ENCODE results near the gene ZGLP1. TPM values are rescaled to one million over a fixed set of nuclear protein-coding genes. Genes with fewer than 3 reads are reported as not detected.

The ZGLP1 gene
- total and polyA plus RNA-seq, 2 of the 13 experiments (the other 11 are each of a cell fraction or from before 2014, with no cell fraction given), result 2.4 to 3.0 TPM

DNA sequence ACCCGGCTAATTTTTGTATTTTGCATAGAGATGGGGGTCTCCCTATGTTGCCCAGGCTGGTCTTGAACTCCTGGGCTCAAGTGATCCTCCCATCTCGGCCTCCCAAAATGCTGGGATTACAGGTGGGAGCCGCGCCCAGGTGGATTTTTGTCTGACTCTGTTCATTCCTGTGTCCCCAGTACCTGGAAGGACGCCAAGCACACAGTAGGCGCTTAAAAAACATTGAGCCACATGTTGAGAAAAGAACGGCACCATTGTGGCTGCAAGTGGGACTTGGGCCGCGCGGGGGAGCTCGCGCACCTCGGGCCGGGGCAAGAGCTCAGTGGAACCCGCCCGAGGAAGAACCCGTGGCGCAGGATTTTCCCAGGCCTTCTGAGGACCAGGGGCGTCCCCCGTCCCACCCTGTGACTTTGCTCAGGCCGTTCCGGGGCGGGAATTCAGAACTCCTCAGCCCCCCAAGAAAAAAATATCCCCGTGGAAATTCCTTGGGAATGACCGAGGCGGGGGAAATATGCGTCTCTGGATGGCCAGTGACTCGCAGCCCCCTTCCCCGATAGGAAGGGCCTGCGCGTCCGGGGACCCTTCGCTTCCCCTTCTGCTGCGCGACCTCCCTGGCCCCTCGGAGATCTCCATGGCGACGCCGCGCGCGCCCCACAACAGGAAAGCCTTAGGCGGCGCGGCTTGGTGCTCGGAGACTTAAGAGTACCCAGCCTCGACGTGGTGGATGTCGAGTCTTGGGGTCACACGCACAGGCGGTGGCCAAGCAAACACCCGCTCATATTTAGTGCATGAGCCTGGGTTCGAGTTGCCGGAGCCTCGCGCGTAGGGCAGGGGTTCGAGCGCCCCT, 40.1 kb downstream of the ZGLP1 start (continued):
- TF ChIP-seq ZNF362 (CRISPR knock-in tag; IDR thresholded peaks at IDR 0.05; ENCODE audit: borderline replicate concordance), result peak; percentile 65; the same call in 1 of the 2 replicates
- TF ChIP-seq ZNF230 (CRISPR knock-in tag; IDR thresholded peaks at IDR 0.05), result no peak
- no peak for TF ChIP-seq HOXD1 (CRISPR knock-in tag; IDR thresholded peaks at IDR 0.05)
- no peak for TF ChIP-seq TBL1XR1 (IDR thresholded peaks at IDR 0.05; ENCODE audit: borderline replicate concordance, low read length, partially characterized antibody)
- TF ChIP-seq GATAD1 (CRISPR knock-in tag; IDR thresholded peaks at IDR 0.05), result 0 out of 2 replicates have a peak, but pooled peaks have one; percentile 37
- no peak for TF ChIP-seq AGO2 (optimal IDR thresholded peaks at IDR 0.05; ENCODE audit: low read depth, low read length)
- peak; percentile 69; the same call in 1 of the 2 replicates for TF ChIP-seq MYC (CRISPR knock-in tag; IDR thresholded peaks at IDR 0.05; ENCODE audit: borderline replicate concordance)
- no peak for TF ChIP-seq MED1 (CRISPR knock-in tag; IDR thresholded peaks at IDR 0.05)
- TF ChIP-seq ZBTB33 (CRISPR knock-in tag; IDR thresholded peaks at IDR 0.05), result peak; percentile 35; the same call in 1 of the 2 replicates
- TF ChIP-seq RAD21 (CRISPR knock-in tag; IDR thresholded peaks at IDR 0.05), result peak; percentile 94
- no peak for TF ChIP-seq ZNF597 (CRISPR knock-in tag; IDR thresholded peaks at IDR 0.05)
- peak; percentile 91 for TF ChIP-seq STAG1 (CRISPR knock-in tag; IDR thresholded peaks at IDR 0.05)
- TF ChIP-seq HMG20A (CRISPR knock-in tag; IDR thresholded peaks at IDR 0.05; ENCODE audit: borderline replicate concordance), result 0 out of 2 replicates have a peak, but pooled peaks have one; percentile 23
- peak; percentile 98 for TF ChIP-seq ZKSCAN8 (CRISPR knock-in tag; IDR thresholded peaks at IDR 0.05; ENCODE audit: borderline replicate concordance)
- TF ChIP-seq, protein P1, sequence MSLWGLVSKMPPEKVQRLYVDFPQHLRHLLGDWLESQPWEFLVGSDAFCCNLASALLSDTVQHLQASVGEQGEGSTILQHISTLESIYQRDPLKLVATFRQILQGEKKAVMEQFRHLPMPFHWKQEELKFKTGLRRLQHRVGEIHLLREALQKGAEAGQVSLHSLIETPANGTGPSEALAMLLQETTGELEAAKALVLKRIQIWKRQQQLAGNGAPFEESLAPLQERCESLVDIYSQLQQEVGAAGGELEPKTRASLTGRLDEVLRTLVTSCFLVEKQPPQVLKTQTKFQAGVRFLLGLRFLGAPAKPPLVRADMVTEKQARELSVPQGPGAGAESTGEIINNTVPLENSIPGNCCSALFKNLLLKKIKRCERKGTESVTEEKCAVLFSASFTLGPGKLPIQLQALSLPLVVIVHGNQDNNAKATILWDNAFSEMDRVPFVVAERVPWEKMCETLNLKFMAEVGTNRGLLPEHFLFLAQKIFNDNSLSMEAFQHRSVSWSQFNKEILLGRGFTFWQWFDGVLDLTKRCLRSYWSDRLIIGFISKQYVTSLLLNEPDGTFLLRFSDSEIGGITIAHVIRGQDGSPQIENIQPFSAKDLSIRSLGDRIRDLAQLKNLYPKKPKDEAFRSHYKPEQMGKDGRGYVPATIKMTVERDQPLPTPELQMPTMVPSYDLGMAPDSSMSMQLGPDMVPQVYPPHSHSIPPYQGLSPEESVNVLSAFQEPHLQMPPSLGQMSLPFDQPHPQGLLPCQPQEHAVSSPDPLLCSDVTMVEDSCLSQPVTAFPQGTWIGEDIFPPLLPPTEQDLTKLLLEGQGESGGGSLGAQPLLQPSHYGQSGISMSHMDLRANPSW (CRISPR knock-in tag; IDR thresholded peaks at IDR 0.05; ENCODE audit: borderline replicate concordance), result no peak
- TF ChIP-seq MXD1 (CRISPR knock-in tag; IDR thresholded peaks at IDR 0.05), result no peak
- no peak for TF ChIP-seq GATAD2A (CRISPR knock-in tag; IDR thresholded peaks at IDR 0.05)

All from HepG2 (cell line).